ENCODE data around the gene WNT11. TPM values are rescaled to one million over a fixed set of nuclear protein-coding genes. Genes with fewer than 3 reads are reported as not detected.

Gene WNT11
- total and polyA plus RNA-seq, 2 experiments from 2014 or later, result not detected

- Histone ChIP-seq H3K9ac (no peak overlapping the region), H3K9me2 (ENCODE audit: insufficient read depth) (no peaks in the 10 kb centered on the region), H4K20me1 (ENCODE audit: insufficient read depth) (no peaks in the 10 kb centered on the region), H3K9me3 (ENCODE audit: low read depth) (no peaks in the 10 kb centered on the region), H3K4me1 (ENCODE audit: insufficient read depth) (peaks cover 7% of the 10 kb centered on the region; the same call in 1 of the 2 replicates), H3K4me2 (ENCODE audit: unreplicated experiment) (peak overlapping the region; percentile 31), H3K4me3 (no peak overlapping the region), H3K27ac (no peak overlapping the region), H3K79me2 (ENCODE audit: insufficient read depth) (no peaks in the 10 kb centered on the region), H3F3A (ENCODE audit: insufficient read depth) (no peaks in the 10 kb centered on the region), H2AFZ (0 out of 2 replicates have a peak overlapping the region, but pooled peaks have one; percentile 51), H3K36me3 (ENCODE audit: low read depth) (no peaks in the 10 kb centered on the region), H3K27me3 (replicated peaks; ENCODE audit: insufficient read depth) (no peaks in the 10 kb centered on the region)
- in situ Hi-C loops (cut with MboI), result no loop called here
- TF ChIP-seq EZH2phosphoT487 (IDR thresholded peaks at IDR 0.05; ENCODE audit: insufficient read depth, low read depth), result no peak
- peak; percentile 44 for DNase-seq
- 6% methylated on average over 16 to 24 of the region's 24 CpGs for WGBS, 2 experiments (ENCODE audit: low coverage in 1 of 2, low lambda C conversion rate in 2 of 2, missing lambda C conversion rate in 2 of 2)
Measured at GRCh38 chr11:76161261-76161961, 44.9 kb downstream of the WNT11 start.

GRCh38 chr11:76160856-76161255 is 45.4 kb downstream of the WNT11 start:
- Histone ChIP-seq H3K36me3 (ENCODE audit: low read depth) (no peaks in the 10 kb centered on the region), H3K27ac (no peak overlapping the region), H3K9me3 (ENCODE audit: low read depth) (no peaks in the 10 kb centered on the region), H3K9ac (no peak overlapping the region), H2AFZ (no peak overlapping the region), H3K79me2 (ENCODE audit: insufficient read depth) (no peaks in the 10 kb centered on the region), H3K4me2 (ENCODE audit: unreplicated experiment) (no peak overlapping the region), H3K4me3 (no peak overlapping the region), H3K27me3 (replicated peaks; ENCODE audit: insufficient read depth) (no peaks in the 10 kb centered on the region), H3K9me2 (ENCODE audit: insufficient read depth) (no peaks in the 10 kb centered on the region), H3K4me1 (ENCODE audit: insufficient read depth) (peaks cover 7% of the 10 kb centered on the region; the same call in 1 of the 2 replicates), H4K20me1 (ENCODE audit: insufficient read depth) (no peaks in the 10 kb centered on the region), H3F3A (ENCODE audit: insufficient read depth) (no peaks in the 10 kb centered on the region)
- TF ChIP-seq EZH2phosphoT487 (IDR thresholded peaks at IDR 0.05; ENCODE audit: insufficient read depth, low read depth) (no peak), EZH2 (IDR thresholded peaks at IDR 0.05; ENCODE audit: insufficient read depth, poor library complexity, severe bottlenecking) (no peak)
- no peak for DNase-seq
- WGBS, 2 experiments (ENCODE audit: low coverage in 1 of 2, low lambda C conversion rate in 2 of 2, missing lambda C conversion rate in 2 of 2), result 79 to 81% methylated on average over 8 of the region's 8 CpGs
- in situ Hi-C loops (cut with MboI), result no loop called here

- no peaks in the 10 kb centered on the region for H3K27me3 ChIP-seq (replicated peaks; ENCODE audit: insufficient read depth)
- H3K9me2 ChIP-seq (ENCODE audit: insufficient read depth), result no peaks in the 10 kb centered on the region
- DNase-seq, result no peak
- no peak for TF ChIP-seq EZH2 (IDR thresholded peaks at IDR 0.05; ENCODE audit: insufficient read depth, poor library complexity, severe bottlenecking)
- peaks cover 7% of the 10 kb centered on the region; the same call in 1 of the 2 replicates for H3K4me1 ChIP-seq (ENCODE audit: insufficient read depth)
- H3K9me3 ChIP-seq (ENCODE audit: low read depth), result no peaks in the 10 kb centered on the region
- no peaks in the 10 kb centered on the region for H4K20me1 ChIP-seq (ENCODE audit: insufficient read depth)
- no peak overlapping the region for H3K9ac ChIP-seq
- 80 to 81% methylated on average over 14 of the region's 14 CpGs for WGBS, 2 experiments (ENCODE audit: low coverage in 1 of 2, low lambda C conversion rate in 2 of 2, missing lambda C conversion rate in 2 of 2)
- no peaks in the 10 kb centered on the region for H3K79me2 ChIP-seq (ENCODE audit: insufficient read depth)
- no peak overlapping the region for H3K4me2 ChIP-seq (ENCODE audit: unreplicated experiment)
- no peak overlapping the region for H3K4me3 ChIP-seq
- no peak overlapping the region for H3K27ac ChIP-seq
- H2AFZ ChIP-seq, result no peak overlapping the region
- in situ Hi-C loops (cut with MboI), result no loop called here
- H3F3A ChIP-seq (ENCODE audit: insufficient read depth), result no peaks in the 10 kb centered on the region
- no peaks in the 10 kb centered on the region for H3K36me3 ChIP-seq (ENCODE audit: low read depth)
Measured at GRCh38 chr11:76159983-76160661, 46.2 kb downstream of the WNT11 start.

- H3K4me1 ChIP-seq (ENCODE audit: insufficient read depth), result peaks cover 7% of the 10 kb centered on the region; the same call in 1 of the 2 replicates
- H2AFZ ChIP-seq, result no peak overlapping the region
- no peaks in the 10 kb centered on the region for H4K20me1 ChIP-seq (ENCODE audit: insufficient read depth)
- no peaks in the 10 kb centered on the region for H3K79me2 ChIP-seq (ENCODE audit: insufficient read depth)
- in situ Hi-C loops (cut with MboI), result no loop called here
- no peaks in the 10 kb centered on the region for H3K9me2 ChIP-seq (ENCODE audit: insufficient read depth)
- no peak overlapping the region for H3K4me2 ChIP-seq (ENCODE audit: unreplicated experiment)
- 90 to 92% methylated on average over 14 of the region's 14 CpGs for WGBS, 2 experiments (ENCODE audit: low coverage in 1 of 2, low lambda C conversion rate in 2 of 2, missing lambda C conversion rate in 2 of 2)
- DNase-seq, result no peak
- no peaks in the 10 kb centered on the region for H3K27me3 ChIP-seq (replicated peaks; ENCODE audit: insufficient read depth)
- no peak for TF ChIP-seq EZH2 (IDR thresholded peaks at IDR 0.05; ENCODE audit: insufficient read depth, poor library complexity, severe bottlenecking)
- TF ChIP-seq EZH2phosphoT487 (IDR thresholded peaks at IDR 0.05; ENCODE audit: insufficient read depth, low read depth), result no peak
- H3F3A ChIP-seq (ENCODE audit: insufficient read depth), result no peaks in the 10 kb centered on the region
- H3K27ac ChIP-seq, result no peak overlapping the region
- no peak overlapping the region for H3K9ac ChIP-seq
- no peaks in the 10 kb centered on the region for H3K9me3 ChIP-seq (ENCODE audit: low read depth)
- no peak overlapping the region for H3K4me3 ChIP-seq
- no peaks in the 10 kb centered on the region for H3K36me3 ChIP-seq (ENCODE audit: low read depth)
Measured at GRCh38 chr11:76159303-76159937, 46.9 kb downstream of the WNT11 start.

All from GM23248 (cell line).